Upper lobe of left lung (tissue), 6 donors: Measurements from ENCODE around the gene ARGLU1. TPM values are rescaled to one million over a fixed set of nuclear protein-coding genes. Genes with fewer than 3 reads are reported as not detected.
"Not testable (repeated sequence)": the region's sequence is repeated elsewhere in the genome, so short reads cannot be mapped to it uniquely, and the experiment has no call there.

ENCODE experiments used
- ATAC-seq, 2 donors: fragments of 200-7000 bp; cut with Tn5 transposase; one replicate each; pipeline ENCODE4 v1.9.1; 2022; ENCODE audit warnings: mild to moderate bottlenecking in 2 of 2, moderate library complexity in 2 of 2; ENCODE audit not compliant: low FRiP score in 2 of 2
- DNase-seq, 2 donors: peaks; one replicate each; pipeline ENCODE4 v3.0.0-alpha.2; 2019 to 2020
- H3K27ac ChIP-seq, 4 donors: fragments of 200-600 bp; sonication (generic); one replicate each; pipeline ENCODE4 v1.5.1; 2016 to 2019
- H3K27me3 ChIP-seq, 4 donors: fragments of 200-600 bp; sonication (generic); one replicate each; pipeline ENCODE4 v1.5.1; 2017 to 2019
- H3K36me3 ChIP-seq, 4 donors: fragments of 200-600 bp; sonication (generic); one replicate each; pipeline ENCODE4 v1.5.1; 2016 to 2019
- H3K4me1 ChIP-seq, 4 donors: fragments of 200-600 bp; sonication (generic); one replicate each; pipeline ENCODE4 v1.5.1; 2018 to 2019
- H3K4me3 ChIP-seq, 4 donors: fragments of 200-600 bp; sonication (generic); one replicate each; pipeline ENCODE4 v1.5.1; 2017 to 2019; ENCODE audit warnings: mild to moderate bottlenecking in 2 of 4, moderate library complexity in 1 of 4
- H3K9me3 ChIP-seq, 4 donors: fragments of 200-600 bp; sonication (generic); one replicate each; pipeline ENCODE4 v1.5.1; 2018 to 2019
- EP300 ChIP-seq, 4 donors: sonication (generic); formaldehyde crosslinking; IDR thresholded peaks; one replicate each; pipeline ENCODE4 v1.5.1; 2017; ENCODE audit warnings: antibody characterized with exemption in 4 of 4, control low read depth in 2 of 4
- POLR2A ChIP-seq, 4 donors: fragments of 450-650 bp; IDR thresholded peaks; one replicate each; pipeline ENCODE4 v1.5.1; 2016 to 2017; ENCODE audit warnings: antibody characterized with exemption in 4 of 4, mild to moderate bottlenecking in 2 of 4
- POLR2AphosphoS5 ChIP-seq, 2 donors: sonication (generic); formaldehyde crosslinking; IDR thresholded peaks; one replicate each; pipeline ENCODE4 v1.5.1; 2017; ENCODE audit warnings: antibody characterized with exemption in 2 of 2
- WGBS, 2 donors: methylation state at CpG; one replicate each; pipeline ENCODE4 v1.1.5; 2017 to 2018; 5-methylcytosine and 5-hydroxymethylcytosine counted together
- total RNA-seq, 6 donors: library from RNA; depleted of rRNA in 4 of 6; stranded (reverse); fragments of >200 nt in 4 of 6; gene quantifications; one replicate each; pipeline versions ENCODE4 v1.1.0 to v1.2.1, GENCODE V29; 2016 to 2021
- TF ChIP-seq, protein P1 (sequence below), 6 experiments: fragments of 450-650 bp in 4 of 6; fragments of 200-600 bp in 2 of 6; sonication (generic) in 2 of 6; IDR thresholded peaks; one replicate each; pipeline ENCODE4 v1.5.1; 2016 to 2019; ENCODE audit warnings: antibody characterized with exemption in 6 of 6
- donor health status: DM: no; HTN: no; CAD: no; lungs with moderate emphysema.
- donor health status: DM: no; HTN: yes; CAD: no; lungs with severe emphysema.

ARGLU1 gene
- total RNA-seq, 6 donors from 2014 or later, result 73.6 to 411 (median 121) TPM

- Histone ChIP-seq H3K27me3 (no peaks in the 10 kb centered on the region), H3K27ac (no peak overlapping the region), H3K9me3 (peaks cover 0 to 4% (median 4%) of the 10 kb centered on the region in 4 donors), H3K4me3 (no peak overlapping the region), H3K36me3 (no peaks in the 10 kb centered on the region), H3K4me1 (peaks cover 0 to 24% (median 5%) of the 10 kb centered on the region in 4 donors)
- ATAC-seq, result no peak
- 75 to 77% methylated on average over 6 of the region's 6 CpGs for WGBS, 2 donors
- TF ChIP-seq EP300 (IDR thresholded peaks at IDR 0.05), result no peak
- no peak for TF ChIP-seq POLR2AphosphoS5 (IDR thresholded peaks at IDR 0.05)
- no peak for TF ChIP-seq POLR2A (IDR thresholded peaks at IDR 0.05)
- TF ChIP-seq, protein P1, sequence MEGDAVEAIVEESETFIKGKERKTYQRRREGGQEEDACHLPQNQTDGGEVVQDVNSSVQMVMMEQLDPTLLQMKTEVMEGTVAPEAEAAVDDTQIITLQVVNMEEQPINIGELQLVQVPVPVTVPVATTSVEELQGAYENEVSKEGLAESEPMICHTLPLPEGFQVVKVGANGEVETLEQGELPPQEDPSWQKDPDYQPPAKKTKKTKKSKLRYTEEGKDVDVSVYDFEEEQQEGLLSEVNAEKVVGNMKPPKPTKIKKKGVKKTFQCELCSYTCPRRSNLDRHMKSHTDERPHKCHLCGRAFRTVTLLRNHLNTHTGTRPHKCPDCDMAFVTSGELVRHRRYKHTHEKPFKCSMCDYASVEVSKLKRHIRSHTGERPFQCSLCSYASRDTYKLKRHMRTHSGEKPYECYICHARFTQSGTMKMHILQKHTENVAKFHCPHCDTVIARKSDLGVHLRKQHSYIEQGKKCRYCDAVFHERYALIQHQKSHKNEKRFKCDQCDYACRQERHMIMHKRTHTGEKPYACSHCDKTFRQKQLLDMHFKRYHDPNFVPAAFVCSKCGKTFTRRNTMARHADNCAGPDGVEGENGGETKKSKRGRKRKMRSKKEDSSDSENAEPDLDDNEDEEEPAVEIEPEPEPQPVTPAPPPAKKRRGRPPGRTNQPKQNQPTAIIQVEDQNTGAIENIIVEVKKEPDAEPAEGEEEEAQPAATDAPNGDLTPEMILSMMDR (IDR thresholded peaks at IDR 0.05), result no peak
- no peak for DNase-seq
Measured at GRCh38 chr13:106601489-106601888, 33.6 kb upstream of the ARGLU1 start.

GRCh38 chr13:106600798-106601135 lies 32.8 kb upstream of the ARGLU1 start:
- peaks cover 0 to 24% (median 5%) of the 10 kb centered on the region in 4 donors for H3K4me1 ChIP-seq
- DNase-seq, result peak in 1 of 2 donors; percentile 39
- WGBS, 2 donors, result 68 to 79% methylated on average over 2 of the region's 2 CpGs
- H3K4me3 ChIP-seq, H3K27me3 ChIP-seq, H3K36me3 ChIP-seq, ATAC-seq, H3K27ac ChIP-seq, H3K9me3 ChIP-seq: not testable (repeated sequence)

DNA sequence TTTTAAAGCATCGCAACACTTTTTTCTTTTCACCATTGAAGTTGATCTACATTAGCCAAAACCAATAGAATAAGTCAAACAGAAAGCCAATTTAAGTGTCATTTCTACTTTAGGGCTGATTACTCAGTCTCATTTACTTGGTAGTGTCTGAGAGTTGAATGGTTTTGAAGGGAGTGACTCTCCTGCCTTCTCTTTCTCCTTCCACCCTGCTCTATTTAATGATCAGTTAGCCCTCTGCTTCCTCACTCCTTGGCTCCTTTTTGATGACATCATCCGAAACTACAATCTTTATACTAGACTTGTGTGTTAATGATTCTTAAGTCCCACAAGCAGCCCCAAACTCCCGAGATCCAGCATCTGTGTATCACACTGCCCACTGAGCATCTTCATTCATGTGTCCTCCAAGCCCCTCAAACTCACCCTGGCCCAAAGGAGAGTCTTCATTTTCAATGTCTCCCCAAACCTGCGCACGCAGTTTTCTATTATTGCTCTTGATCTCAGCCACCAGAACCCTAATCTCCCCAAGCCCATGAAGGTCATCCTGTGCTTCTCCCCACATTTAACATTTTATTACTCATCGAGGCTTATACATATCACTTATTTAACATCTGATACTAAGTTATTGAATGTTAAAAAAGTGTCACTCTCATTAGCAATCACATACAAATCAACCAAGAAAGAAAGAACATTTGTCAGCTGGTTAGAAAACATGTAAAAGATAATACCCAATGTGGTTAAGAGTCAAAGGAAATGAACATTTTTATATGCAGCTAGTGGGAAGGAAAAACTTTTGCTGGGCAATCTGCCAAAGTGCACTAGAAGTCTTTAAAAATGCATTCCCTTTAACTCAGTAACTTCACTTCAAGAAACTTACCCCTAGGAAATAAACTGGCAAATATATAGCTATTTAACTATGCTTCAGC lies 32.2 kb upstream of the ARGLU1 start:
- DNase-seq, result no peak
- Histone ChIP-seq H3K36me3 (no peaks in the 10 kb centered on the region), H3K9me3 (peaks cover 0 to 4% (median 4%) of the 10 kb centered on the region in 4 donors), H3K27me3 (no peaks in the 10 kb centered on the region), H3K4me1 (peaks cover 0 to 24% (median 5%) of the 10 kb centered on the region in 4 donors), H3K27ac (no peak overlapping the region), H3K4me3 (no peak overlapping the region)
- ATAC-seq, result no peak
- no peak for TF ChIP-seq POLR2A (IDR thresholded peaks at IDR 0.05)
- TF ChIP-seq EP300 (IDR thresholded peaks at IDR 0.05), result no peak
- TF ChIP-seq, protein P1 (IDR thresholded peaks at IDR 0.05), result no peak
- TF ChIP-seq POLR2AphosphoS5 (IDR thresholded peaks at IDR 0.05), result no peak
- 55 to 56% methylated on average over 6 of the region's 6 CpGs for WGBS, 2 donors

- Histone ChIP-seq H3K4me1 (peaks cover 0 to 24% (median 5%) of the 10 kb centered on the region in 4 donors), H3K27me3 (no peaks in the 10 kb centered on the region), H3K9me3 (peaks cover 0 to 4% (median 4%) of the 10 kb centered on the region in 4 donors), H3K4me3 (no peak overlapping the region), H3K36me3 (no peaks in the 10 kb centered on the region), H3K27ac (peak overlapping the region in 2 of 4 donors; percentile 6 to 67)
- peak in 1 of 2 donors; percentile 82 for DNase-seq
- TF ChIP-seq POLR2A (IDR thresholded peaks at IDR 0.05) (no peak), POLR2AphosphoS5 (IDR thresholded peaks at IDR 0.05) (peak in 1 of 2 donors; percentile 50), EP300 (IDR thresholded peaks at IDR 0.05) (no peak)
- TF ChIP-seq, protein P1 (IDR thresholded peaks at IDR 0.05), result no peak
- WGBS, 2 donors, result 73 to 82% methylated on average over 7 of the region's 7 CpGs
- ATAC-seq, result peak; percentile 40 to 77
Measured at GRCh38 chr13:106597749-106598395, 29.9 kb upstream of the ARGLU1 start.

- no peaks in the 10 kb centered on the region for H3K36me3 ChIP-seq
- no peak overlapping the region for H3K27ac ChIP-seq
- peaks cover 0 to 24% (median 5%) of the 10 kb centered on the region in 4 donors for H3K4me1 ChIP-seq
- peaks cover 0 to 4% (median 4%) of the 10 kb centered on the region in 4 donors for H3K9me3 ChIP-seq
- DNase-seq (peak in 1 of 2 donors; percentile 22), ATAC-seq (peak in 1 of 2 donors; percentile 77)
- no peak overlapping the region for H3K4me3 ChIP-seq
- no peaks in the 10 kb centered on the region for H3K27me3 ChIP-seq
- no peak for TF ChIP-seq EP300 (IDR thresholded peaks at IDR 0.05)
- no peak for TF ChIP-seq POLR2A (IDR thresholded peaks at IDR 0.05)
- WGBS, 2 donors, result 75 to 77% methylated on average over 5 of the region's 5 CpGs
Measured at GRCh38 chr13:106597186-106597585, 29.2 kb upstream of the ARGLU1 start.
